ENCODE measurements around the gene MAPK11.

The MAPK11 gene

GRCh38 chr22:50227579-50228215 is 42.5 kb downstream of the MAPK11 start:
- Mint-ChIP-seq H3K4me1 (no peaks in the 10 kb centered on the region), H3K27ac (no peak overlapping the region), H3K4me3 (no peak overlapping the region), H3K9me3 (no peaks in the 10 kb centered on the region), H3K36me3 (ENCODE audit: low read depth) (peaks cover 33% of the 10 kb centered on the region), H3K27me3 (ENCODE audit: low read depth) (no peaks in the 10 kb centered on the region)
- TF ChIP-seq CTCF (IDR thresholded peaks at IDR 0.05; ENCODE audit: unreplicated experiment in 3 of 3) = no peak

GRCh38 chr22:50226875-50227165 is 43.4 kb downstream of the MAPK11 start:
- no peaks in the 10 kb centered on the region for H3K9me3 Mint-ChIP-seq
- H3K27me3 Mint-ChIP-seq (ENCODE audit: low read depth) = no peaks in the 10 kb centered on the region
- no peaks in the 10 kb centered on the region for H3K4me1 Mint-ChIP-seq
- H3K36me3 Mint-ChIP-seq (ENCODE audit: low read depth) = peaks cover 37% of the 10 kb centered on the region
- no peak overlapping the region for H3K4me3 Mint-ChIP-seq
- no peak for TF ChIP-seq CTCF (IDR thresholded peaks at IDR 0.05; ENCODE audit: unreplicated experiment in 3 of 3)
- no peak overlapping the region for H3K27ac Mint-ChIP-seq

GRCh38 chr22:50226063-50226874 is 43.9 kb downstream of the MAPK11 start:
- no peak for TF ChIP-seq CTCF (IDR thresholded peaks at IDR 0.05; ENCODE audit: unreplicated experiment in 3 of 3)
- H3K4me3 Mint-ChIP-seq = no peak overlapping the region
- H3K27ac Mint-ChIP-seq = no peak overlapping the region
- H3K4me1 Mint-ChIP-seq = no peaks in the 10 kb centered on the region
- peaks cover 37% of the 10 kb centered on the region for H3K36me3 Mint-ChIP-seq (ENCODE audit: low read depth)
- no peaks in the 10 kb centered on the region for H3K9me3 Mint-ChIP-seq
- H3K27me3 Mint-ChIP-seq (ENCODE audit: low read depth) = no peaks in the 10 kb centered on the region

DNA sequence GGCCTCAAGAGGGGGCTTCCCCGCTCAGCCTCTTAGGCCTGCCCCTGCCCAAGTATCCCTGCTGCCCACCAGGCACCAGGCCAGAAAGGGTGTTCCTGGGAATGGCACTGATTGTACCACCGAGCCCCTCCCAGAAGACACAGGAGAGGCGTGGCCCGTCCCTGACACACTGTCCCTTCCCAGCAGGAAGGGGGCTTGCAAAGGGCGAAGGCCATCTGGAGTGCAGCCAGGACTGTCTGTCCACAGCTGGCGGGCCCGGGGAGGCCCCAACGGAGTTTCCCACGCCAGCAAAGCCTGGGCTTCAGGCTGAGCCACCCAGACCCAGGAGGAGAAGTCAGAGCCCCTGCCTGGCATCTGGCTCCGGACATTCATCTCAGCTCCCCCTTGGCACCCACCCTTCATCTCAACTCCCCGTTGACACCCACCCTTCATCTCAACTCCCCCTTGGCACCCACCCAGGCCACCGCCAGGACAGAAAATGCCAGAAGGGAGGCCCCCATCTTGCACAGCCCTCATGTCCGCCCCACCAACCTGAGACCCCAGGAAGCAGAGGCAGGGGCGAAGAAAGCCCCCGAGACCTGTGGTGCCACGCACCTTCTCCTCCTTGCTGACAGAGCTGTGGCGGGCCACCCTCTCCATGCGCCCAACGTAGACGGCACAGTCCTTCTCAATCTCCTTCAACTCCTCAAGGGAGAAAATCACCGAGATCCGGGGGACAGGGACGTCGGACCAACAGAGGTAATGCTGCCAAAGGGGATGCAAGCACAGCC is 44.8 kb downstream of the MAPK11 start:
- no peaks in the 10 kb centered on the region for H3K4me1 Mint-ChIP-seq
- H3K4me3 Mint-ChIP-seq = no peak overlapping the region
- peaks cover 37% of the 10 kb centered on the region for H3K36me3 Mint-ChIP-seq (ENCODE audit: low read depth)
- no peaks in the 10 kb centered on the region for H3K9me3 Mint-ChIP-seq
- no peak for TF ChIP-seq CTCF (IDR thresholded peaks at IDR 0.05; ENCODE audit: unreplicated experiment in 3 of 3)
- no peaks in the 10 kb centered on the region for H3K27me3 Mint-ChIP-seq (ENCODE audit: low read depth)
- H3K27ac Mint-ChIP-seq = no peak overlapping the region

DNA sequence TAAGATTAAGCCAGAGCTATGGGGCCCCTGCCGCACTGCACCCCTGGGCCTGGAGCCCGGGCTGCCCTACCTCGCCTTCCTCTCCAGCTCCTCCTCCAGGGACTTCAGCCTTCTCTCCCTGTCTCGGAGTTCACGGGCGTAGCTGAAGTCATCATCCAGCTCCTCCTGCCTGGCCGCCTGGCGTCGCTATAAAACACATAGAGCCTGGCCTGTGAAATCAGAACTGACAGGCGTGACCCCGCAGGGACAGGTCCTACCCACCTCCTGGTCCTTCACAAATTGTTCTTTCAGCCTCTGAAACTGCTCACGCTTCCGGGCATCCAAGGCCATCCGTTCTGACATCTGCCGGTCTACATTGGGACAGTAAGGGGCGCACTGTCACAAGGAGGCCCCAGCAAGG is 46.1 kb downstream of the MAPK11 start:
- Mint-ChIP-seq H3K27ac (no peak overlapping the region), H3K4me1 (no peaks in the 10 kb centered on the region), H3K27me3 (ENCODE audit: low read depth) (no peaks in the 10 kb centered on the region), H3K4me3 (no peak overlapping the region), H3K9me3 (no peaks in the 10 kb centered on the region), H3K36me3 (ENCODE audit: low read depth) (peaks cover 29% of the 10 kb centered on the region)
- TF ChIP-seq CTCF (IDR thresholded peaks at IDR 0.05; ENCODE audit: unreplicated experiment in 3 of 3) = no peak

Data from nephron (organoid).